Stimulated activated CD8-positive, alpha-beta memory T cell treated with anti-CD3 and anti-CD28 coated beads, Interleukin-2, amount 100 ng/mL, for 48 hours (primary cell): Measurements from ENCODE around the gene ENOX1.

Experiments
- DNase-seq, 2 donors: peaks; one replicate each; pipeline ENCODE4 v3.0.0-alpha.2; 2020; ENCODE audit warnings: low read depth in 2 of 2

Gene ENOX1

DNA sequence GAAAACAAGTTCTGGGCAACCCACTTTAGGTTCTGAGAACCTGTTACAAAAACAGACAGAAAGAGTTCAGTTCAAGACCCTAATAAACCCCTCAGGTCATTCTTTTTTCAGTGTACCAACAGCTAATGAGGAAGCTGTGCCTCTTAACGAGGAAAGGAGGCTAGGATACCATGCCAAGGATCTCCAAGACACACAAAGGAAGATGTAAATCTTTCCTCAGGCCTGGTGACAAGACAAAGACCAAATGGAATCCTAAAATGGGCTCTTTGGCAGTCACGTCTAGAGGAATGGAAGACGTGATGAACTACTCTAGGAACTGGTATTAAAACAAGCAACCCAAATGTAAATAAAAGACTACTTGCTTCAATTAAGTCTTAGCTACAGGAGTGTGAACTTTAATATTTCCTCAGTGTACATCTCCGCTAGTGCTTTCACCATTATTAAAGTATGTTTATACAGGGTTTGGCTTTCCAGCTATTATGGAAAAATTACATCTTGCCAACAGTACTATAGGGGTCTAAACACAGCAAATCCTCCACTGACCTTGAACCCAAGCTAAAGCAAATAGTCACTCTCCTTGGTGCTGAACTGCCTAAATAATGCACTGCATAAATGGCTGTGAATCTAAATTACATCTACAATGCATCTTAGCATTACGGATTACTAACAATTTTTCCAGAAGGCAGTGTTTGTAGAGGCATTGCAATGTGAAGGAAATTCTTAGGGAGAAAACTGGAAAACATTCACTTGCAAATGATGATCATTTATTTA, 42.3 kb downstream of the ENOX1 start:
- DNase-seq, result no peak

DNA sequence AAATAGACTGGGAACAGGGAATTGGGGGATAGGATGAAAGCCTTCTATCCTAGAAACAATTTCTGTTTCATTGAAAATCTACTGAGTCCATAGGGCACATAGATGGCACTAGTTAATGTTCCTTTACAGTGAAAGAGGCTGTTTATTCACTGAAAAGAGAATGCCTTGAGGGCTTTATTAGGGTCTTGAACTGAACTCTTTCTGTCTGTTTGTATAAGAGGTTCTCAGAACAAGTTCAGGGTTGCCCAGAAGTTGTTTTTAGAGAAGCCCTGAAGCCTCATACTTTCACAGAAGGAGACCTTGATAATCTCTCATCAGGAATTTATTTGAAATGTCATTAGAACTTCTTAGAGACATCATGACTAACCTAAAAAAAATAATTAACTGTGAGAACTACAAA, 43.9 kb downstream of the ENOX1 start:
- no peak for DNase-seq

DNA sequence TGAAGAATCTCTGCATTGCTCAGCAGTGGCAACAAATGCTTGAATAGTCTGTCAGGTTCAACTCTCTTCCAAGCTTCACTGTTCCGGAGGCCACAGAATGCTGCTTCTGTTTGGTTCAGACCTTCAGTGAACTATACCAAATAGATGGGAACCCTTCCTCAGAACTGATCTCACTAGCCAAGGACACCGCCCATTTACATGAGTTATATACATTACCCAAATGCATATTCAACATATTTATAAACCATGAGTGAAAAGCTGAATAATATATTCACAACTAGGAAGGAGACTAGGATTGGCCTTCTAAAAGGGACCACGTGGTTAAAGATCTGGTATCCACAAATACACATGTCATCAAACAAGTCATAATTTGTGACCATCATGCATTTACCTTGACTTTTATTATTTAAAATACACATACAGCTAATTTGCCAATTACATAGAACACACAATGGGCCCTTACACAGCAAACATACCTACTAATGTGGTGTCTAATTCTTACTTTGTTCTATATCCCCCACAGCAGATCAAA, 49.3 kb downstream of the ENOX1 start:
- no peak for DNase-seq

GRCh38 chr13:43732726-43733125, 54.0 kb downstream of the ENOX1 start:
- DNase-seq, result no peak

DNA sequence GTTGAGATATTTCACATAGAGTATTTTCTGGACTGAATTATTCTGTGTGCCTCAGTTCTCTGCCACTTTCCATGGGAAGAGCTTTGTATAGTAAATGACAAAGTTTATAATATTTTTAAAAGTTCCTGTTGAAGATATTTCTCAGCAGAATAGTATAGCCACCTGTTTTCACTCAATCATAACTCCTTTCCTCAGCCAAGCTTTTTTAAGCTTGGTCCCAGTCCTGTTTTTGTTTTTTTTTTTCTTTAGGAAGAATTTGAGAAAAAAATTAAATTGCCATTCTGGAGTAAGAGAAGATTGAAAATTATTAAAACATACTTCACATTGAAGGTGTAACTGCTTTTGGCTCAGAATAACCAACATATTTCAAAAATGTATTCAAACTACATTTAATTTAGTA, 55.5 kb downstream of the ENOX1 start:
- no peak for DNase-seq

DNA sequence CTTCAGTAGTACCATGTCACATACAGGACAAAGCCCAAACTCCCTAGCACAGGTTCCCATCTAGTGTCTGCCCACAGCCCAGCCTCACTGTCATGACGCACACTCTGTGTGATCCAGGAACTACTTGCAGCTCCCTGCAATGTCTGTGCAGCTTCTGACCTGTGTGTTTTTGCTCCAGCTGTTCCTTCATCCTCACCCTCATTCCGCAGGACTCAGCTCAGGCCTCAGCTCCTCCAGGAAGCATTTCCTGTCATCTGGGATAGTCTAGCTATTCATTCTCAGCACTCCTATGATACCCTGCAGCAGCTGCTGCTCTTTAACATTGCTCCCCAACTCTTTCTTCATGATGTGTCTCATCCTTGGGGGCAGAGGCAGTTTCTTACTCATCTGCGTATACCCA, 56.1 kb downstream of the ENOX1 start:
- DNase-seq, result no peak

DNA sequence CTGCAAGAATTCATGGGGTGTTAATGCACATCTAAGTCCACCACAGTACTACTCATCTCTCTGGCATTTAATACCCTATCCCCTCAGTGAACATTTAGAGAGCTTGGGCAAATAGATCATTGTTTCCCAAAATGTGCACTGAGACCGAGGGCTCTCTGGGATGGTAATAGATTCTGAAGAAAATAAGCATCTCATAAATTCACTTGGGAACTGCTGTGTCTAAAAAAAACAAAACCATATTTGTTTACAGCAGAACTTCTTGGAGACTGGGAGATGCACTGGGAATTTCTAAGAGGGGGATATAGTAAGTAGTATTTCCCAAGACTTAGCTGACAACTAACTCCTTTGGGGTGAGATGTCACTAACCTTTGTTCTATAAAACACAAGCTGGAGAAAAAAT, 58.4 kb downstream of the ENOX1 start:
- DNase-seq, result no peak

- DNase-seq, result no peak
Observed at GRCh38 chr13:43727856-43728255, 58.9 kb downstream of the ENOX1 start.

DNA sequence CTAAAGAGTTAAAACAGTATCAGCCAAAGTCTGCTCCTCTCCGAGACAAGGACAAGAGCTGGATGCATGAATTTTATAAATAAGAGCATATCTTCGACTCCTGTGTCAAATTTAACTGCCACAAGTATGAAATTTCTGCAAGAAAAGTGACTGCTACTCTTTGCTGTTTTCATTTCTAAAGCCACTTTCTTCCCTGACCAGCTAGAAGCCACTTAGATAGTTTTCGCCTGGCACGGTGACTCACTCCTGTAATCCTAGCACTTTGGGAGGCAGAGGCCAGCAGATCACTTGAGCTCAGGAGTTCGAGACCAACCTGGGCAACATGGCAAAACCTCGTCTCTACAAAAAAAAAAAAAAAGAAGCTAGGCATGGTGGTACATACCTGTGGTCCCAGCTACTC, 61.3 kb downstream of the ENOX1 start:
- DNase-seq, result no peak

GRCh38 chr13:43720780-43721397, 65.9 kb downstream of the ENOX1 start:
- DNase-seq, result no peak

DNA sequence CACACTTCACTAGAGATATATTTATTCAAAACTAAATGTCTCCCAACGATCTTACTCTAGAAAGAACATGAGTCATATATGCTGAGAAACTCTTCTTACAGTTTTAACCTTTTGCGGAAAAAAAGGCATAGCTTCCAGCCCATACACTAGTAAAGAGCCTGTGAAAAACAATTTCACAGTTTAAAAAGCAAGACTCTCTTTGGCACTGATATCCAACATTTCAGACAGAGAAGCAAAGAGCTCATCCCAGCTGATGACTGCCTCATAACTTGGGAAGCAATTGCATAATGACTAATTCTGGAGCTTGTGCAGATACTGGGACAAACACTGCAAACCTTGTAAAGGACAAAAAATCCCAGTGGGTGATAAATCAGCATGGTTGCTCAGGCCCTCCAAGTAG, 88.0 kb downstream of the ENOX1 start:
- no peak for DNase-seq

DNA sequence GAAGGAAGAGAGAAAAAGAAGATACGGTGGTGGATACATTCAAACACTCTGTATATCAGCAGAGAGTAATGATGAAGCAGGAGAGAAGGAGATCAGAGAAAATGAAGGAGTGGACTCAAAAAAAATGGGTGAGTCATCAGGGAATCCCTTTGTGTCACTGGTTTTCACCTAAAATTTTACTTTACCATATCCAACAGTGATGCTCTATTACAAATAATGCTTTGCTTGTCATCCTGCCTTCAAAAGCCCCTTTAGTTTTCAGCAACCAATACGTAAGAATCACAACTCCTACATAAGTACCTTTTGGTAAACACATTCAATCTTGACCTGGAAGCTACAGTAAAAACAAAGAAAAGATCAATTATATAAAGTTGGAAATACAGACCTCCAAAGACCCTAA, 88.8 kb downstream of the ENOX1 start:
- no peak for DNase-seq

DNA sequence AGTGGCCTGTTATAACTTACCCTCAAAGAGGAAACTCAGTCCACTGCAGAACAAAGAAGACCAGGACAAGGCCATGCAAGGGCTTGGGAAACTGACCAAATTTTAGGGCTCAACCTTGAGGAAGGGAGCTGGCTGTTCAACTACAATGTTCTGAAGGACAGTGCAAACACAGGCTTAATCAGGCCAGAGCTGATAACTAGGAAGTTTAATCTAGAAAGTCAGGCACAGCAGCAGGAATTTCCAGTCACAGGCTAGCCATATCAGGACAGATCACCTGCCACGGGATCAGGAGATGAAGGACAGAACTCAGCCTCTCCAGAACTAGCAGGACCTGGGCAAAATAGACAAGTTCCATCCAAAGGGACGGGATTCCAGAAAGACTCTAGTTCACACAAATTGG, 89.4 kb downstream of the ENOX1 start:
- no peak for DNase-seq

DNA sequence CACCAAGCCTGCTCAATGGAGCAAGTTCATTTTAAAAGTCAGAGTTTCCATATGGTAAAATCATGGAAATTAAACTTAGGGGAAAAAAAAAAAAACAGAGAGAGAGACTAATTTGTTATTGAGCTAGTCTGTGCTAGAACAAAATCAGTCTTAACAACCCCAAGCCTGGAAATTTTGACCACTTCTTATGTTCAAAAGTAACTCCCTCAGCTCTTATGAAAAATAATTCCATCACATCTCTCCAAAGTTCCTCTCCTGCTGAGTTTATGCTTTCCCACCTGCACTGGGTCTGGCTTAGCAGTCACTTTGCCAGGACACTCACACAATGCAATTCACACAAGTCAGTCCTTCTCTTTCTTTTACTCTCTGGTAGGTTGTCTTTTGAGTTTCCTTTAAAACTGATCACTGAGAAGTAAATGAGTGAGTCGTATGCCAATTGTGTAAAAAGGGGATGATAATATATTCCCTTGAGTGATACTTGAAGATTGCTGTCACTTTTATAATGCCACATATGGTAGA, 92.6 kb downstream of the ENOX1 start:
- DNase-seq, result no peak

GRCh38 chr13:43693639-43694038, 93.1 kb downstream of the ENOX1 start:
- no peak for DNase-seq

GRCh38 chr13:43688227-43688907, 98.4 kb downstream of the ENOX1 start:
- DNase-seq, result no peak

DNA sequence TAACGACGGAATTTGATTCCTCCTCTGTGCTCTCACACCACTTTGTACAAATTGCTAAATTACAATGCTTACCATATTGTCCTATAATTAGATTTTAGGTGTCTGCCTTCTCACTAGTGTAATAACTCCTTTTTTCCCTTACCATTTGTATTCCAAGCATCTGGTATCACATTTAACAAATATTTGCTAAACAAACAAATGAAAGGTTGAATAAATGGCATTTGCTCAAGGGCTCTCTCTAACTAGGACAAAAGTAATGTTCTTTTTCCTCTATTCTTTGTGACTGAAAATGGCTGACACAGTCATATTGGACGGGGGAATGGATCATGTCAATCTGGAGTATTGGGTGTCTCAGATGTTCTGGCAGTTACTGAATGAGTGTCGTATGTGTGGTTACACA, 99.7 kb downstream of the ENOX1 start:
- DNase-seq, result no peak

DNA sequence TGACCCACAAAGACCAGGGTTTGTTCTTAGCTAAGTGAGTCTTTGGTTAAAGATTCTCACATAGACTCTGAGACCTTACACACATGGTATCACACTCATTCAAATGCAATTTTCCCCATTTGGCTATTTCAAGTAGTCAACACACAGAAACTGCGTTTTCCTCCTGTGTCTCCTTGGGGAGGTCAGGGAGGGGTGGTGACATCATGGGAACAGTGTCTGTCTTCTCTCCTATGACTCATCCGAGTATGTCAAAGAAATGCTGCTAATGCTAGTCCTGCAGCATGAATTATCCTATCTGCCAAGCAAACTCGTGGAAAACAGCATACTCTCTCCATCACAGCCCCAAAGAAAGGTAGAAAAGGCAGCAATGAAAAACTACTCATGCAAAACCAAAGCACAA, 100.2 kb downstream of the ENOX1 start:
- DNase-seq, result no peak

DNA sequence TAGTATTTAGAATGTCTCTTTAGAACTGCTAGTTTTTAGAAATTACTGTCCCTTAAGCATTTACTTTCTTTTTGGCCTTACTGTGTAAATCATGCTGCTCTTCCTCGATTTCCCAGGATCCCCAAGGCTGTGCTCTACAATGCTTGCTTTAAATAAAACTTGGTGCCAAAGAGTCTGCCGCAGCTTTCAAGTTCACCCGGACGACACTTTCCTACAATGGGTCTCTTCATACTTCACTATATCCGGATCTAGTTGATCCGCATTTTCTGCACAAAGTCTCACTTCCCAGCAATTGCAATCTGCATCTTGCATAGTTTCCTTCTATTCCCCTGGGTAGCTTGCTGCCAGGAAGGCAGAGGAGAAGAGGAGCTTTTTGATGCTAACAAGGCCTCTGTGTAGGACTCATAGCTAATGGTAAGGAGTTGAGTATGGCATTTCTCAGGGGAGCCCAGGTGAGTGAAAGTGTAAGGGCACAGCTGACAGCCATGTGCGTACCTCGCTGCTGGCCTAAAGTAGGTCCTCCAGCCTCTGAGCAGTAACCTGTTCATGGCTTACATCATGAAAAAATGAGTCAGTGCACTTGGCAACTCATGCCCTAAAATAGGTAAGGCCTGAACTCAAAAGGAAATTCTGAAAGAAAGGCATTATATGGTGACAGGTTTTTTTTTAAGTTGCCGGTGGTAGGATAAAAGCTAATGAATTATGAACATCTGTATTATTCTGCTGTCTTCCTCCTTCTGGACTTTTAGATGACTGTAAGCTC, 101.6 kb downstream of the ENOX1 start:
- no peak for DNase-seq

- DNase-seq, result no peak
Observed at GRCh38 chr13:43682701-43683100, 104.1 kb downstream of the ENOX1 start.

- no peak for DNase-seq
Observed at GRCh38 chr13:43676320-43676719, 110.5 kb downstream of the ENOX1 start.

DNA sequence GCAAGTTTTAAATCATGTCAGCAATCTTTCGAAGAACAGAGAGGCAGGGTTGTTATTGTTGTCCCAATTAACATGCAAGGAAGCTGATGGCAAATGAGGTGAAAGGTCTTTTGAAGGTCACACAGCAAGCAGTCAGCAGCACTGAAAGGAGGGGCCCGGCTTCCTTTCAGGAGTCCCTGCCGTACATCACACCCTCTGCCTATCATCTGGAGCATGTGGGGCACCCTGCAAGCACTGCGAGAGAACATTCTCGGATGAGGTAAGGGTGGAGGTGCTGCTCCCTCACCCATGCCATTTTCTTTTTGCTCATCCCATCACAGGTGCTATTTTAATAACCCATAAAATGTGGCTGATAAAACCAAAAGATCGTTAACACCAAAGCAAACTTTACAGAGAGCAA, 111.2 kb downstream of the ENOX1 start:
- DNase-seq, result no peak
